HEK293T (cell line): ENCODE measurements around the gene CLCNKB.

ENCODE experiments used
- ELF4 ChIP-seq: fragments of 450-650 bp; IDR thresholded peaks from 2 replicates; pipeline ENCODE4 v1.6.1; 2017; ENCODE audit warnings: antibody characterized with exemption
- FOXM1 ChIP-seq: fragments of 450-650 bp; IDR thresholded peaks from 2 replicates; pipeline ENCODE4 v1.6.1; 2017; ENCODE audit warnings: mild to moderate bottlenecking, borderline replicate concordance
- SP1 ChIP-seq: fragments of 450-650 bp; IDR thresholded peaks from 2 replicates; pipeline ENCODE4 v1.6.1; 2017
- ZNF384 ChIP-seq: fragments of 450-650 bp; IDR thresholded peaks from 2 replicates; pipeline ENCODE4 v1.6.1; 2016
- TF ChIP-seq, protein P1 (sequence below): fragments of 450-650 bp; IDR thresholded peaks from 2 replicates; pipeline ENCODE4 v1.6.1; 2016

- TF ChIP-seq ZNF384 (no peak), SP1 (no peak), ELF4 (no peak), FOXM1 (no peak)
- TF ChIP-seq, protein P1, sequence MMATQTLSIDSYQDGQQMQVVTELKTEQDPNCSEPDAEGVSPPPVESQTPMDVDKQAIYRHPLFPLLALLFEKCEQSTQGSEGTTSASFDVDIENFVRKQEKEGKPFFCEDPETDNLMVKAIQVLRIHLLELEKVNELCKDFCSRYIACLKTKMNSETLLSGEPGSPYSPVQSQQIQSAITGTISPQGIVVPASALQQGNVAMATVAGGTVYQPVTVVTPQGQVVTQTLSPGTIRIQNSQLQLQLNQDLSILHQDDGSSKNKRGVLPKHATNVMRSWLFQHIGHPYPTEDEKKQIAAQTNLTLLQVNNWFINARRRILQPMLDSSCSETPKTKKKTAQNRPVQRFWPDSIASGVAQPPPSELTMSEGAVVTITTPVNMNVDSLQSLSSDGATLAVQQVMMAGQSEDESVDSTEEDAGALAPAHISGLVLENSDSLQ = no peak
These were observed 38.1 kb downstream of the CLCNKB start for GRCh38 chr1:16081636-16082035.
